ENCODE results near the gene TSACC.
"Not testable (repeated sequence)": the region's sequence is repeated elsewhere in the genome, so short reads cannot be mapped to it uniquely, and the experiment has no call there.

Gene TSACC

DNA sequence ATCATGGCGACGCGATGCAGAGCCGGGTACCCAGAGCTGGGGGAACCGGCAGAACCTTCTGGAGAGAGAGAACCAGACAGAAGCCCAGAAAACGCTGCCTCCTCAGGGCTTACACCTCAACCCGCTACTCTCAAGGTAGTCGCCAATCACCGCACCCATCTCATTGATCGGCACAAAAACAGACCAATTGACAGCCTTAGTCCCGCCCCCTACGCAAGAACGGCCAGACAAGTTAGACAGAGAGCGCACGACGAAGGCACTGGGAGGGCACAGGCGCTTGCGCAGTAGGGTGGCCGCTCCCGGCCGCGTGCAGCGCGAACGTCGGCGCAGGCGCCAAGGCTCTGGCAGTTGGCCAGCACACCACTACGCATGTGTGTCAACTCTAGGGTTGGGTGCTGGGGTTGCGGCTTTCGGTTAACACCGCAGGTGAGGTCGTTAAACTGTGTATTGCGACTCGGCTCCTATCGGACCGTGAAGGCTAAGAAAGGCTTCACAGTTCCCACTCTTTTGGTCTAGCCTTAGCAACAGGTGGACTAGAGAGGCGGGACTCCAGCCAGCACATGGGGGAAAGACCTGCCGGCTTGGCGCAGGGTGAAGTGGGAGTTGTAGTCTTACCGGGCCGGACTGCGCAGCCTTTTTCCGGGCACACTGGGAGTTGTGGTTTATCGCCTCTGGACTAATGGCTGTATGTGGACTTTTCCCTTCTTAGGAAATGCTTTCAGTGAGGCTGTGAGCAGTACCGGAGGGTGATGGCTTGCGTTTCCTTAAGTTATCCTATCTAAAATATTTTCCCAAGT is at the start of gene TSACC, which contains the start of gene CCT3:
TSS of gene TSACC (plus strand) at position 347 of the 797 bp plus-strand sequence. CDS start 1,232 bp downstream, outside the sequence.
TSS of gene CCT3 (minus strand) at position 113 of the 797 bp plus-strand sequence. CDS start at position 5, 108 bp downstream.
- peak; percentile 99 for DNase-seq

DNA sequence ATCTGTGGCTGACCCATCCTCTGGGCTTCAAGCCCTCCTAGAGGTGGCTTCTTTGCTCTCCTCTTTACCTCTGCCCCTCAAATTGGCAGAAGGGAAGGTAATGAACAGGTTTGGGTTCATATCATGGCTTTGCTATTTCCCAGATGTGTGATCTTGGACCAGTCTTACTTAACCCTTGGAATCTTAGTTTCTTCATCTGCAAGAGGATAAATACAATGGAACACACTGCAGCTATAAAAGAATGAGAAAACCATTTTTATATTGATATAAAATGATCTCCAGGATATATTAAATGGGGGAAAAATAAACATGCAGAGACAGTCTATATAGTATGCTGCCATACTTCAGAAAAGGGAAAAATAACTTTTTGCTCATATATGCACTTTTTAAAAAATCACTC is 48.5 kb upstream of the TSACC start:
- DNase-seq = no peak

DNA sequence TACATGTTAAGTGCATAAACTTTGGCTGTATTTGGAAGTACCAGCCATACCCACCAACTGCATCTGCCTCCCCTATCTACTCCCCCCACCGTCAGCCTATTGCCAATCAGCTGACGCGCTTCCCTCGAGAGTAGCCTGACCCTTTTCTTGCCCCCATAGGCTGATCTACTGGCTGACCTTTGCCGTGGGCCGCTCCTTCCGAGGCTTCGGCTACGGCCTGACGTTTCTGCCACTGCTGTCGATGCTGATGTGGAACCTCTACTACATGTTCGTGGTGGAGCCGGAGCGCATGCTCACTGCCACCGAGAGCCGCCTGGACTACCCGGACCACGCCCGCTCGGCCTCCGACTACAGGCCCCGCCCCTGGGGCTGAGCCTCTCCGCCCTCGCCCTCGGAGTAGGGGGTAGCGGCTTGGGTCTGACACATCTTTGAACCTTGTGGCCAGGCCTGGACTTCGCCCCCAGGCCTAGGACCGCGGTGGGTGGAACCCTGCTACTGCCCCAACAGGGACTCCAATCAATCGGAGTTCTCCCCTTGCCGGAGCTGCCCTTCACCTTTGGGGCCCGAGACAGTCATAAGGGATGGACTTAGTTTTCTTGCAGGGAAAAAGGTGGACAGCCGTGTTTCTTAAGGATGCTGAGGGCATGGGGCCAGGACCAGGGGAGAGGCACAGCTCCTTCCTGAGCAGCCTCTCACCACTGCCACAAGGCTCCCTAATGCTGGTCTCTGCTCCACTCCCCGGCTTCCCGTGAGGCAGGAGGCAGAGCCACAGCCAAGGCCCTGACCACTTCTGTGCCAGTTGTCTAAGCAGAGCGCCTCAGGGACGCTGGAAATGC is 46.9 kb upstream of the TSACC start:
- peak; percentile 90 for DNase-seq

DNA sequence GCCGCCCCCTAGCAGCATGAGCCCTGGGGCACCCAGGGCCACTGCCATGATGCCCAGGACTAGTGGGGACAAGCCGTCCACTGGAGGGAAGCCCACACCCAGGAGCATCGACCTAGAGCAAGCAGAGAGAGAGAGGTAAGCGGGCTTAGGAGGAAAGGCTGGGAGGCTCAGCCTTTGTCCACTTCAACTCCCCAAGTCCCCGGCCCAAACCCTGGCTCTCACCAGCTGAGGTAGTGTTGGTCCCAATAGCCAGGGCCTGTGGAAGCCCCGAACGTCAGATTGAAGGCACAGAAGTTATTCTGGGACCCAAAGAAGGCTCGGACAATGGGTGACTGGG is 45.3 kb upstream of the TSACC start:
- DNase-seq = no peak

DNA sequence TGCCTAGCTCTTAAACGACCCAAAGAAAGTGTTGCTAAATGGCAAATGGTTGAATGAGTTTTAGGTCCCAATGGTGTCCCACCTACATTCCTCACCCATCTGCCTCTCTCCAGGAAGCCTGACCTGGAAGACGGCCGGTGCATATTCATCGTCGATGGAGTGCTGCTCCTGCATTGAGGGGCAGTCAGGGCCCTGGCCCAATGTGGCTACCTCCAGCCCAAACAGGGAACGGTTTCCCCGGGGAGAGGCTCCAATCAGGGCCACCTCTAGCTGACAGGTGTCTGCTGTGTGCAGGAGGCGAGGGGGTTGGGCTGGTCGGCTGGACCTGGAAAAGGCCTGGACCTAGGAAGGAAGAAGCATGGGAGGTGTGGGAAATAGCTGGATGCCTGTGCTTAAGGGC is 44.4 kb upstream of the TSACC start:
- DNase-seq = no peak

DNA sequence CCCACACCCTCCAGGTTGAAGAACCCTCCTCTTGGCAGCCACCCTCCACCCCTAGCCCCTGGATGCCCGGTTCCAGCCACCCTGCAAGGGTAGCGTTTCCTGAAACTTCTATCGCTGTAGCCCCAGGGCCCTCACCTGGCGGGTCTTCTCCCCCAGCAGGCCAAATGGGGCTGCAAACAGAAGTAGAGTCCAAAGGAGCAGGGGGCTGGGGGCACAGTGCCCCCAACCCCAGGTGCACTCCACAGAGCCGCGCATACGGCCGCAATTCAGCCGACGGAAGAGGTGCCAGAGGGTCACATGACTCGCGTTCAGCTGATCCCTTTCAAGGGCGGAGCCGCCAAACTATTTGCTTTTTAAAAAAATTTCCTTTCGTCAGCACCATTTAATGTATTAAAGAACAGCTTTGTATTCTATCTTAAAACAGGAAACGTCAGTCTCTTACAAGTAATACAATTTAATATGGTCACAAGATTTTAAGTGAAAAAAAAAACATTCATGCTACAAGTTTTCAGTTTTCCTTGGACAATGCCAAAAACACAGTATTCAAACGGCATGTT is 42.9 kb upstream of the TSACC start, which contains the start of gene GLMP:
TSS of gene GLMP (minus strand) at position 289 of the 557 bp plus-strand sequence. CDS start at position 255, 34 bp downstream.
- DNase-seq = peak; percentile 77

DNA sequence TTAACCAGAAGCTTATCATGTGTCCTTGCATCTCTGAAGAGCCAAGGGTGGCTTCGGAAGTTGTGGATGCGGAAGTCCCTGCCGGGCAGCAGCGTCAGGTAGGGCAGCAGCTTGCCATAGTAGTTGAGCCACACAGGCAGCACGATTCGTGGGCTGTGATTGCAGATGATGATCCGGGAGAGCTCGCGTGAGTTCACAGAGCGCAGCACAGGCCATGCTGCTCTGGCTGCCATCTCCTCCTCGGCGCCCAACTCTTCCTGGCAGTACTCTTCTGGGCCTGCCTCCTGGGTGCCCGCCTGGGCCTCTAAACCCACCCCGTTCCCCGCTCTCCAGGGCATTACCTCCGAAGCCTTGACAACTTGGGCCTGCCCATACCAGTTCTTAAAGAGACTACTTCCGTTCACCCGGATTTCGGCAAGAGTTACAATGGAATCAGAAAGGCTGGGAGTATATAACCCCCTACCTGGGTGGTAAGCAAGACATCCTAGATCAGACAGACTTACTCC is 39.4 kb upstream of the TSACC start, which contains the start of gene VHLL:
TSS of gene VHLL (minus strand) at position 456 of the 506 bp plus-strand sequence. CDS start at position 338, 118 bp downstream.
- no peak for DNase-seq

DNA sequence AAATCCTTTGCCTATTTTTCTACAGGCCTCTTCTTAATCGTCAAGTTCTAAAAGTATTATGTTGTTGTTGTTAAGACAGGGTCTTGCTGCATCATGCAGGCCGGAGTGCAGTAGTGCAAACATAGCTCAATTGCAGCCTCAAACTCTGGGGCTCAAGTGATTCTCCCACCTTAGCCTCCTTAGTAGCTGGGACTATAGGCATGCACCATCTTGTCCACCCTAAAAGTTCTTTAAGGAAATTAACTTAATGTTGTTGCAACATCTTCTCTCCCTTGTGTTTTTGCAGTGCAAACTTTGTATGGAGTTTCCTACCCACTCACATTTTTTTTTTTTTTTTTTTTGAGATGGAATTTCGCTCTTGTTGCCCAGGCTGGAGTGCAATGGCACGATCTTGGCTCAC is 35.1 kb upstream of the TSACC start:
- no peak for DNase-seq

DNA sequence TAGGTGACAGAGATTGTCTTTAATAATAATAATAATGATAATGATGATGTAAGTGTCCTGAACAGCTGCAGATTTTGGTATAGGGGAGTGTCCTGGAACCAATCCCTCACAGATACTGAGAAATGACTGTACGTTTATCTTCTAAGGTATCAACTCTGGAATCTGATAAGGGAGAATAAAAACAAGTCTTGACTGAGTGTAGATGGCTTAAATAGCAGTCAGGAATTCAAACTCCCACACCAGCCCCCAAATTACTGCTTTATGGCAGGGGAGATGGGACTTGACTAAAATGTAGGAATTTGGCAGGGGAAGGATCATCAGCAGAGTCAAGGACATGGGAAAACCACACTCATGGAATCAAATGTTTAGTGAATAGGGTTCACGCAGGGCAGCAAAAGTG is 33.1 kb upstream of the TSACC start:
- no peak for DNase-seq

DNA sequence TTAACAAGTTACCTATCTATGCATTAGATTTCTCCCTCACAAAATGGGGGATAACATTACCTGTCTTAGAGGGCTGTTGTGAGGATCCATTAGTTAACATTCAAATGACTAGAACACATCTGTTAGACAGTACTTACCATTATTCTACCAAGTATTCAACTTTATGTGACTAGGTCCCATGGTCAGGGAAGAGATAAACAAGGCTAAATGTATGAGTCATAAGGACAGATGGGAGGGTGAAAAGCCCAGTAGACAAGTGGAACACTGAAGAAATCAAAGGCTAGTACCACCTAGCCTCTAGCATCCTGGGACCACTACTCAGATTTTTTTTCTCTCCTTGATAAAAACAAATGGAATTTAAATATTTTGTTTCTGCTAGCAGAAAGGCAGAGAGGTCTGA is 30.2 kb upstream of the TSACC start:
- no peak for DNase-seq

DNA sequence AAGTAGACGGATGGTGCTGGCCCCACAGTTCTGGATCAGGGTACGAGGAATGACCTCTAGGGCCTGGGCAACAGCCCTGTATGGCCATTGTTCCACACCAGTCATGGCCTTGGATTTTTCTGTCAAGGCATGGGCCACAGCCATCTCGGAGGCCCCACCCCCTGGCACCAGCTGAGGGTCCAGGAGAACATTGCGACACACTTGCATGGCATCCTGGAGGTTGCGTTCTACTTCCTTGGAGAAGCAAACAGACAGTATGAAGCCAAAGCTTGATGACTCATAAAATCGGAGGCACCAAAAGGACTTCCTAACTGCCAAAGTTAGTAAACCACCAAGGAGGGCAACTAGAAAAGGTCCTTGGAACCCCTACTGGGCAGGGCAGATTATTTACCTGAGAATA is 27.4 kb upstream of the TSACC start:
- DNase-seq = no peak

DNA sequence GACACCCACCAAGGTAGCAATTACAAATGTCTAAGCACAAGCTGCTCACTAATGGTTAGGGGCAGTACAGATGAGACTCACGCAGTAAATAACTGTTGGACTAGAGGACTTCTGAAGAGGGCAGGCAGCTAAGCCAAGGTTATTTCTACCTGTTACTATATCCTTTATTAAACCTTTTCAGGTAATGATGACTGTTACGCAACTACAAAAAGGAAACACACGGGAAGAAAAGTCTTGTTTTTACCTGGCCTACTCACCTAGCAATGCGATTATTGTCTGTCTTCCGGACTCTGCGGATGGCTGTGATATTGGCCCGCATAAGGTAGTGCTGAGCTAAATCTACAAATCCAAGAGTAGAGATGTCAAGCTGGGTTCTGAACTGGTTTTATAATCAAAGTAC is 21.4 kb upstream of the TSACC start:
- no peak for DNase-seq

DNA sequence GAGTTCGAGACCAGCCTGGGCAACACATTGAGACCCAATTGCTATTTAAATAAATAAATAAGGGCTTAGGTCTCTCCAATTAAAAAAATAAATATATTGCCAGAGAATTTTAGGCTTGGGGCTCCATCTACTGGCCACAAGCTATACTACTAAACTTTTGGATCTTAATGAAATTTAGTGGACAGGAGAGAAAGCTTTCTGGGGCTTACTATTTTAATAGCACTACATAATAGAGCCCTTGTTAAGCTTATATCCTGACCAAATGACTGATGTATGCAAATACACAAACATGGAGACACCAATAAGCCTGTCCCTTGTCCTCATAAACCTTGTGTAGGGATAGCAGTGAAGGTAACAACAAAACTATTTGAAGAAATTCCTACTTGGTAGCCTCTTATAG is 18.7 kb upstream of the TSACC start:
- no peak for DNase-seq

DNA sequence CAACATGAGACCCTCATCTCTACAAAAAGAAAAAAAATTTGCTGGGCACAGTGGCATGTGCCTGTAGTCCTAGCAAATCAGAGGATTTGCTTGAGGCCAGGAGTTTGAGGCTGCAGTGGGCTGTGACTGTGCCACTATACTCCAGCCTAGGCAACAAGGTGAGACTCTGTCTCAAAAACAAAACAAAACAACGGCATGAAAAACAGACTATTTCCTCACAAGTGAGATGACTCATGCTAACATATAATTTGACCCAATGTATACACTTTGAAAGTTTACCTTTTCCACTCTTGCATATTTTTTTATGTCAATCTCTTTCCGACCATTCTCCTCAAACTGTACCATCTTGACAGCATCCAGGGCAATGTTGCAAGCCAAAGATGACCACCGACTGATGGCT is 17.8 kb upstream of the TSACC start:
- no peak for DNase-seq

DNA sequence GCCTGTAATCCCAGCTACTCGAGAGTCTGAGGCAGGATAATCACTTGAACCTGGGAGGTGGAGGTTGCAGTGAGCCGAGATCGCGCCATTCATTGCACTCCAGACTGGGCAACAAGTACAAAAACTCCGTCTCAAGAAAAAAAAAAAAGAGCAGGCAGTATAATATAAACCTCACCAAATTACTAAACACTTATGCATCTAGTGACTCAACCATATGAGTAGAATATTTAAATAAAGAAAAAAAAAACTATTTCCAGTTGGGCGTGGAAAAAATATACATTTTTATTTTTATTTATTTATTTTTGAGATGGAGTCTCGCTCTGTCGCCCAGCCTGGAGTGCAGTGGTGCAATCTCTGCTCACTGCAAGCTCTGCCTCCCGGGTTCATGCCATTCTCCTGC is 15.1 kb upstream of the TSACC start:
- DNase-seq = not testable (repeated sequence)

DNA sequence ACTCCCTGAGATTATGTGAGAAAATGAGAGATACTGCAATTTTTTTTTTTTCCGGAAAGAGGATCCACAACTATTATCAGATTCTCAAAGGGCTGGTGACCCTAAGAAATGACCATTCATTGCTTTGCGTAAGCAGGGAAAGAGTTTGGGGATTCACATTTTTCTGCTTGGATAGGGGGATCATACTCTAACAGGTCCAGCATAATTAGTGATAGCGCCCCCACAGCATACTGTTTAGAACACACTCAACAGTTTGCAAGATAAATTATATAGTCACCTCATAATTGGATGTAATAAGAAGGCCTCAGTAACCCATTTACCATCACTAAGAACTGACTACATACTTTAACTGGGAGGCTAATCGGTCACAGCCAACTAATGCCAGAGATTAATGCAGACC is 2.1 kb upstream of the TSACC start:
- no peak for DNase-seq

DNA sequence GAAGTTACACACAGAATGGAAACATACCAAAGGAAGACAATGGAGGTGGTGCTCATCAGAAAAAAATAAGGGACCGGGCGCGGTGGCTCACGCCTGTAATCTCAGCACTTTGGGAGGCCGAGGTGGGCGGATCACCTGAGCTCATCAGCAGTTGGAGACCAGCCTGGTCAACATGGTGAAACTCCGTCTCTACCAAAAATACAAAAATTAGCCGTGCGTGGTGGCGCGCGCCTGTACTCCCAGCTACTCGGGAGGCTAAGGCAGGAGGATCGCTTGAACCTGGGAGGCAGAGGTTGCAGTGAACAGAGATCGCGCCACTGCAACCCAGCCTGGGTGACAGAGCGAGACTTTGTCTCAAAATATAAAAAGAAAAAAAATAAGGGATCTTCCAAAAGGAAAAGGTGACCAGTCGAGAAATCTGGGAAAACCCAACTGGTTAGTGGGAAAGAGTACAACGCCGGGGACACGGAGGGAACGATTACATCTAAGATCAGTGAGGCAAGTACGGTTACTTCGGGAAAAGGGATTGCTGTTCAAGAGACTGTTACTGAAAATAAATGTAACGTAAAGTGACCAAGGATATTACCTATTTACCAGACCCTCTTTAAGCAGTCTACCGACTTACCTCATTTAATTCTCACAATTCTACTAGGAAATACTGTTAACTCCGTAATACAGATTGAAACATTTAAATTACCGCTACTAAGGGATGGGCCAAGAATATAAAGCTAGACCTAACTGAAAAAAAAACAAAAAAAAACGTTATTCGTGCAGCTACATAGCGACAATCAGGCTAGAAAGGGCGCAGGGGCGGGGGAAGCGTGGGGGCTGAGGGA is 1.1 kb upstream of the TSACC start:
- DNase-seq = no peak

DNA sequence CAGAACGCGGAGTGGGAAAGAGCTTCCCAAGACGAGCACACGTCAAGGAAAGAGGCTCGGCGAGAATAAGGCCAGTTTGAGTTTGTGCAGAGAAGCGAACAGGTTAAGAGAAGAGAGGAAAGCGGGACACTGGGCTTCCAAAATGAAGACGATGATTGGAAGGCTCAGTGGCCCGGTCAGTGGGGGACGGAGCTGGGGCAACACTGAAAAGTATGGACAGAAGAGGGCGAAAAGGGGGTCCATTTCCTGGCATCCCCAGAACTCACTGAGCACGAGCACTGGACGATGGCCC is 492 bp upstream of the TSACC start:
- no peak for DNase-seq

DNA sequence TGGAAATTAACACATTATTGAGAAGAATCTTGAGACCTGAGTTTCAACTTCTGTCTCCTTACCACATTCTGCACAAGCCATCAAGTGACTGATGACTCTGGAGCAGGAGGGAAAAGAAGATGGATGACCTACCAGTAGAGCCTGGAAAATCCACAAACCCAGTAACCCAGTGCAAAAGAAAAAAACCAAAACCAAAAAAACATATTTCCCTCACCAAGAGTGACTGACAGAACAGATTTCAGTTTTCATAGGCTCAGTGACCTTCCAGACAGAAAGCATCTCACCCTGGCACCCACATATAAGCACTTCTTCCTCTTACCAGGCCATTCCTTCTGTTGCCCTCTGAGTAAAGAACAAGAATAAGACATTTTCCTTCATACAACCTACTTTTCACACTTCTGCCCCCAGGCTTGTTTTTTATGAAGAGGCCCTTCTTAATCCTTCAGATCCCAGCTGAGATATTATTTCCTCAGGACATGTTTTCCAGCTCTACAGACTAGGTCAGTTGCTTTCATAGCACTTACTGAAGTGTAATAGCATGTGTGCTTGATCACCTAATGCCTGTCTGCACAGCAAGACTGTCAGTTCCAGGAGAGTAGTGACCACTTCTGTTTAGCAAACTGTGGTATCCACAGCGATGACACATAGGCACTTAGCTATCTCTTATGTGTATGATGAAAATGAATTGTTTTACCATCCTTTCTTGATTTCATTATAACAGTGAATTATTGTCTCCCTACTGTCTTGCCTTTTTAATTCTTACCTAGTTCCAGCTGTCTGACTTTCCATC is 4.0 kb downstream of the TSACC start:
- DNase-seq = no peak

DNA sequence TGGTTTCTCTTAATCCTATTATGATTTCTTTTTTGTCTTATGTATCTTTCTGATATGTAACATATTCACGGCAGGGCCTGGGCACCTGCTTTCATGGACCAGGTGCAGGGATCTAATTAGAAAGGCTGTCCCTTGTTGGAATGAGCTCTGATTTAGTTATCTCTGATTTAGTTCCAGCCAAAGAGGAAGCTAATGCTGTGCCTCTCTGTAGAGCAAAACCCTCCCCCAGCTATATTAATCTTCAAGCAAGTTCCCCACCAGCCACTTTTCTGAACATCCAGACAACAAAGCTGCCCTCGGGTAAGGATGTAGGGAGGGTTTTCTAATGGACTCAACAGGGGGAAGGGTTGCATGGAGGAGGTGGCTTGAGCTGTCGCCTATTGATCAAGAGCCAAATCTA is 6.1 kb downstream of the TSACC start:
- DNase-seq = no peak

DNA sequence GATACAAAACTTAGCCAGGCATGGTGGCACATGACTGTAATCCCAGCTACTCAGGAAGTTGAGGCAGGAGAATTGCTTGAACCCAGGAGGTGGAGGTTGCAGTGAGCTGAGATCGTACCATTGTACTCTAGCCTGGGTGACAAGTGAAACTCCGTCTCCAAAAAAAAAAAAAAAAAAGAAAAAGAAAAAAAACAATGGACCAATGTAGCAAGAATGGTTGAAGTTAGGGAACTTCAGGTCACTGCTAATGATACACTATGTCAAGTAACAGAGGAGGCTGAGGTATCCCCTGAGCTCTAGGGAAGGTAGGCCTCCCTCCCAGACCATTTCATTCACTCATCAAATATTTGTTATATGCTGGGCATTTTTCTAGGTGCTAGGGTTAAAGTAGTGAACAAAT is 7.7 kb downstream of the TSACC start:
- DNase-seq = not testable (repeated sequence)

DNA sequence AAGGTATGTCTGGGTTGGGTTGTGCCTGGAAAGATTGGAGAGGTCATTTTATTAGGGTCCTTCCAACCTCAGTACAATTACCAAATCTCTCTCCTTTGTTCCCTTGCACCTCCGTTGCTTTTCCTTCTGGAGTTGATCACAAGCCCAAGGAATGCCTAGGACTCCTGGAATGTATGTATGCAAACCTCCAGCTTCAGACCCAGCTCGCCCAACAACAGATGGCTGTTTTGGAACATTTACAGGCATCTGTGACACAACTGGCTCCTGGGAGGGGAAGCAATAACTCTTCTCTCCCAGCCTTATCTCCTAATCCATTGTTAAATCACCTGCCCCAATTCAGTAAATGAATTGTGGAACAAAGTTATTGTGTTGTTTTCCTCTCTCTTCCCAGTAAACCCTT is 8.3 kb downstream of the TSACC start:
- no peak for DNase-seq

All from NCI-H2227 treated with DMSO at 0.1 percent for 48 hours (cell line).